ENCODE data around the gene SMYD2. TPM values are rescaled to one million over a fixed set of nuclear protein-coding genes. Genes with fewer than 3 reads are reported as not detected.

The SMYD2 gene
- total and polyA plus RNA-seq, 5 experiments from 2014 or later = 37.2 to 41.9 (median 39.5) TPM

DNA sequence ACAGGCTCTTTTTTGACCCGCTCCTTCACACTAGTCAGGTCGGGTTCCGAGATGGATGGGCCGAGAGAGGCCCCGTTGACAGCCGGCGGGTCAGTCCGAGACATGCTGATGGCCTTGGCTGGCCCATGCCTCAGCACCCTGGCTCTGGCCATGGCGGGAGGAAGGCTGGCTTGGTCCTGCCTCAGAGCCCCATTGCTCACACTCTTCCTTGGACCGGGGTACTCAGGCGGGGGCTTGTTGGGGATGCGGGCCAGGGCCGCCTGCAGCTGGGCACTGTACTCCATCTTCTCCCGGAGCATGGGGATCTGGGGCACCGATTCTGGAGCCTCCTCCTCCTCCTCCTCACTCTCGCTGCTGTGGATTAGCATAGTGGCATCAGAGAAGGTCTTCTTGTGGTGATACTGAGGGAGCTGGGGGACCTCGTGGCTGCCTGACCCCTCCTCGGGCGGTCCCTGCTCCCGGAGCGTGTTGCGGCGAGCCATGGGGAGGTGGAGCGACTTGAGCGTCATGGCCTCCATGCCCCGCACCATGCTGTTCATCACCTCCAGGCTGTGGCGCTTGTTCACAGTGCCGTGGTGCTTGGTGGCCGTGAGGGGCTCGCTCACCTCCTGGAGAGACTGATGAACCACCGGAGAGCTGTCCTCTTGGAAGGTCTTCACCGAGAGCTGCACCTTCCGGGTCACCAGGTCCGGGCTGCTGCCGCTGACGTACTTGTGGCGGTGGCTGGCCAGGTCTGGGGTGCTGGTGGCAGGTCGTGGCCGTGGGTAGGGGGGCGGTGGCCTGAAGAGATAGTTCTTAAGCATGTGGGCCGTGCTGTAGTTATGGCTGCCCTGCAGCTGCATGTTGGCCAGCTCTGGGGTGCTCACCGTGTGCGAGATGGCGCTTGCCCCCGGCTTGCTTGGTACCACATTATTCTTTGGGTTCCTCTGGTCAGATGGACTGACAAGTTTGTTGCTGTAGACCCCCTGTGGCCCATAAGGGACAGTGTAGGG is 102.7 kb downstream of the SMYD2 start:
- H3K9me3 Mint-ChIP-seq = no peaks in the 10 kb centered on the region
- H3K36me3 Mint-ChIP-seq = no peaks in the 10 kb centered on the region
- DNase-seq (no peak), ATAC-seq (no peak)
- H3K27me3 Mint-ChIP-seq = peaks cover 0 to 3% (median 0%) of the 10 kb centered on the region in 5 donors
- POLR2A ChIA-PET = no interaction called here
- no peaks in the 10 kb centered on the region for H3K4me1 Mint-ChIP-seq
- no peak overlapping the region for H3K27ac Mint-ChIP-seq
- H3K4me3 Mint-ChIP-seq = no peak overlapping the region

- POLR2A ChIA-PET = no interaction called here
- no peak for ATAC-seq
- H3K4me1 Mint-ChIP-seq = no peaks in the 10 kb centered on the region
- H3K27ac Mint-ChIP-seq = peak overlapping the region in 1 of 10 donors; percentile 32
- H3K4me3 Mint-ChIP-seq = no peak overlapping the region
- H3K36me3 Mint-ChIP-seq = no peaks in the 10 kb centered on the region
- no peaks in the 10 kb centered on the region for H3K9me3 Mint-ChIP-seq
- H3K27me3 Mint-ChIP-seq = peaks cover 0 to 2% (median 0%) of the 10 kb centered on the region in 5 donors
- no peak for DNase-seq
These were observed 103.6 kb downstream of the SMYD2 start for GRCh38 chr1:214384373-214385079.

GRCh38 chr1:214385428-214385827 is 104.5 kb downstream of the SMYD2 start:
- H3K4me1 Mint-ChIP-seq = no peaks in the 10 kb centered on the region
- no peaks in the 10 kb centered on the region for H3K27me3 Mint-ChIP-seq
- DNase-seq = no peak
- H3K9me3 Mint-ChIP-seq = no peaks in the 10 kb centered on the region
- H3K4me3 Mint-ChIP-seq = no peak overlapping the region
- no peaks in the 10 kb centered on the region for H3K36me3 Mint-ChIP-seq
- no peak overlapping the region for H3K27ac Mint-ChIP-seq
- no peak for ATAC-seq
- POLR2A ChIA-PET = no interaction called here

- Mint-ChIP-seq H3K9me3 (no peaks in the 10 kb centered on the region), H3K36me3 (no peaks in the 10 kb centered on the region), H3K27ac (no peak overlapping the region), H3K27me3 (no peaks in the 10 kb centered on the region), H3K4me1 (no peaks in the 10 kb centered on the region), H3K4me3 (no peak overlapping the region)
- POLR2A ChIA-PET = interaction anchor here (0.5 kb wide), 1 partner anchor 131 kb away, joined by 3 read pairs; no protein-coding TSS in a partner anchor
- ATAC-seq (no peak), DNase-seq (no peak)
These were observed 105.4 kb downstream of the SMYD2 start for GRCh38 chr1:214386333-214386732.
